Measurements from ENCODE around the gene TRIM17.

TRIM17 gene

GRCh38 chr1:228369608-228370438 lies 46.8 kb downstream of the TRIM17 start:
- no peak overlapping the region for H3K4me3 ChIP-seq (ENCODE audit: low read length, poor library complexity, severe bottlenecking)
- no peaks in the 10 kb centered on the region for H3K36me3 ChIP-seq (ENCODE audit: insufficient read depth, low read length)
- H3K79me2 ChIP-seq (ENCODE audit: insufficient read depth, low read length), result no peaks in the 10 kb centered on the region
- no peak overlapping the region for H3K4me2 ChIP-seq (ENCODE audit: low read depth, low read length, poor library complexity, severe bottlenecking)
- H3F3A ChIP-seq (ENCODE audit: low read depth), result no peaks in the 10 kb centered on the region
- H3K27me3 ChIP-seq (ENCODE audit: insufficient read depth, low read length, poor library complexity, severe bottlenecking), result no peaks in the 10 kb centered on the region
- no peaks in the 10 kb centered on the region for H4K20me1 ChIP-seq (ENCODE audit: insufficient read depth, low read length, poor library complexity, severe bottlenecking)
- no peaks in the 10 kb centered on the region for H3K9me2 ChIP-seq (replicated peaks; ENCODE audit: low read depth, low read length)
- no peaks in the 10 kb centered on the region for H3K4me1 ChIP-seq (ENCODE audit: insufficient read depth, low read length, poor library complexity, severe bottlenecking)
- no peak overlapping the region for H2AFZ ChIP-seq (ENCODE audit: low read length)
- TF ChIP-seq EZH2phosphoT487 (IDR thresholded peaks at IDR 0.05; ENCODE audit: borderline replicate concordance) (no peak), CTCF (conservative IDR thresholded peaks at IDR 0.05; ENCODE audit: low read length) (no peak)
- H3K9me3 ChIP-seq (ENCODE audit: insufficient read depth, low read depth, low read length), result no peaks in the 10 kb centered on the region
- H3K9ac ChIP-seq (ENCODE audit: low read depth, low read length, poor library complexity, severe bottlenecking), result no peak overlapping the region

DNA sequence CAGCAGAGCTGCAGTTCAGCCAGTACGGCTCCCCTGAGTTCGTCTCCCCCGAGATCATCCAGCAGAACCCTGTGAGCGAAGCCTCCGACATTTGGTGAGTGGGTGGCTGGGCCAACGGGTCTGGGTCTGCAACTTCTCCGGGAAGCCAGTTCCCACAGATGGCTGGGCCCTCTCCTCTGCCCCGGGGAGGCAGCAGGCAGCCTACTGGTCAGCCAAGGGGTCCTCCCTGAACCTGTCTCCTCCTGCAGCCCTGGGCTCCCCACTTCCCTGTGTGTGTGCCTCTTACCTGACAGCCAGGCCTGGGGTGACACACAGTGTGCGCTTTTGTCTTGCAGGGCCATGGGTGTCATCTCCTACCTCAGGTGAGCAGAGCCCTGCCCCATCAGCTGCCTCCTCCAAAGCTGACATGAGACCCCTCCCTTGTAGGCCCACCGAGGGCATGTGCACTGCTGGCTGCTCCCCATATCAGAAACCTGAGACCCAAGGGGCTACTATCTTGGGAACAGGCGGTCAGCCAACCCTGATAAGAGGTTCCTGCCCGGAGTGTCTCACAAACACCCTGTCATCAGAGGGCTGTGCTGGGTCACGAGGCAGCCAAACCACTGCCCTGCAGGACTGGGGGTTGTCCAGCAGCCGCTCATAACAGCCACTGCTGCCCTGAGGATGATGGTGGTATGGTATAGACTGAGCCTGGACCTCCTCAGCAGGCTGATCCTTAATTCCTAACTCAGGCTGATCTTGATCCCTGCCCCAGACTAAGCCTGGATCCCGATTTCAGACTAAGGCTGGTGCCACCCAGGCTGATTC lies 47.7 kb downstream of the TRIM17 start:
- Histone ChIP-seq H3K4me1 (ENCODE audit: insufficient read depth, low read length, poor library complexity, severe bottlenecking) (no peaks in the 10 kb centered on the region), H2AFZ (ENCODE audit: low read length) (no peak overlapping the region), H3F3A (ENCODE audit: low read depth) (no peaks in the 10 kb centered on the region), H3K27me3 (ENCODE audit: insufficient read depth, low read length, poor library complexity, severe bottlenecking) (no peaks in the 10 kb centered on the region), H3K4me3 (ENCODE audit: low read length, poor library complexity, severe bottlenecking) (no peak overlapping the region), H3K36me3 (ENCODE audit: insufficient read depth, low read length) (no peaks in the 10 kb centered on the region), H3K79me2 (ENCODE audit: insufficient read depth, low read length) (no peaks in the 10 kb centered on the region), H3K9me2 (replicated peaks; ENCODE audit: low read depth, low read length) (no peaks in the 10 kb centered on the region), H3K4me2 (ENCODE audit: low read depth, low read length, poor library complexity, severe bottlenecking) (no peak overlapping the region), H3K9ac (ENCODE audit: low read depth, low read length, poor library complexity, severe bottlenecking) (no peak overlapping the region), H3K9me3 (ENCODE audit: insufficient read depth, low read depth, low read length) (no peaks in the 10 kb centered on the region), H4K20me1 (ENCODE audit: insufficient read depth, low read length, poor library complexity, severe bottlenecking) (no peaks in the 10 kb centered on the region)
- TF ChIP-seq CTCF (conservative IDR thresholded peaks at IDR 0.05; ENCODE audit: low read length), result no peak
- TF ChIP-seq EZH2phosphoT487 (IDR thresholded peaks at IDR 0.05; ENCODE audit: borderline replicate concordance), result no peak

DNA sequence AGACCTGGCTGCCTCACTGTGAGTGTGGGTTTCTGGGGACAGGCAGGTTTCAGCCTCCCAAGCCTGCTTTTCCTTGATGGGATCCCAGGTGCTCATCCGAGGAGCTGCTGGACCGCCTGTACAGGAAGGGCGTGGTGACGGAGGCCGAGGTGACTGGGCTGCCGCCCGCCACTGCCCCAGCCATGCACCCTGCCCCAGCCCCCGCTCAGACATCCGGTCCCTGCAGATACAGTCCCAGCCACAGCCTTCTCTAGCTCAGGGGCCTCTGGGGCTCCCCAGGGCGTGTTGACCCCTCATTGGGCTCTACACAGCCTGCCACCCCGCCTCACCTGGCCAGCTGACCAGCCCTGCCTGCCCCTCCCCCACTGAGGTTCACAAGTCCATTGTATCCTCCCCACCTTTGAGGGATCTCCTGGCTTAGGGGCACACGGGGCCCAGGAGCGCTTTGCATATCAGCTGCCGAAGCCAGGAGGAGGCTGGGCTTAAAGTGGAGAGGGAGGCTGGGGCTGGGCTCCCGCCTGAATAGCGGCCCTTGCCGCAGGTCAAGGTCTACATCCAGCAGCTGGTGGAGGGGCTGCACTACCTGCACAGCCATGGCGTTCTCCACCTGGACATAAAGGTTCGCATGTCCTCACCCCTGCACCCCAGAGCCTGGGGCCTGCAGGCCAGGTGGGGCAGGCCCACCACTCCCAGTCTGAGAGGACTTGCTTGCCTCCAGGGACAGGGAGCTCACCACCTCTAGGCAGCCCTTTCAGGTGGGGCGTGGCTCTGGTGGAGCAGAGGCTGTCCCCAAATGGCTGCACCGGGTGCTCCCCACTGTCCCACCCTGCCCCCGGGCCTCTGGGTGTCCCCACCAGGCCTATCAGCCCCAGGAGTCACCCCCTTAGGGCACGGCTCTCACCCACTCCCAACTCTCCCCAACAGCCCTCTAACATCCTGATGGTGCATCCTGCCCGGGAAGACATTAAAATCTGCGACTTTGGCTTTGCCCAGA lies 48.6 kb downstream of the TRIM17 start:
- no peak overlapping the region for H3K4me3 ChIP-seq (ENCODE audit: low read length, poor library complexity, severe bottlenecking)
- no peak overlapping the region for H3K9ac ChIP-seq (ENCODE audit: low read depth, low read length, poor library complexity, severe bottlenecking)
- no peaks in the 10 kb centered on the region for H3K4me1 ChIP-seq (ENCODE audit: insufficient read depth, low read length, poor library complexity, severe bottlenecking)
- no peaks in the 10 kb centered on the region for H3K9me2 ChIP-seq (replicated peaks; ENCODE audit: low read depth, low read length)
- H3F3A ChIP-seq (ENCODE audit: low read depth), result no peaks in the 10 kb centered on the region
- no peaks in the 10 kb centered on the region for H3K9me3 ChIP-seq (ENCODE audit: insufficient read depth, low read depth, low read length)
- H2AFZ ChIP-seq (ENCODE audit: low read length), result no peak overlapping the region
- H3K36me3 ChIP-seq (ENCODE audit: insufficient read depth, low read length), result no peaks in the 10 kb centered on the region
- no peaks in the 10 kb centered on the region for H3K79me2 ChIP-seq (ENCODE audit: insufficient read depth, low read length)
- TF ChIP-seq EZH2phosphoT487 (IDR thresholded peaks at IDR 0.05; ENCODE audit: borderline replicate concordance), result no peak
- no peak for TF ChIP-seq CTCF (conservative IDR thresholded peaks at IDR 0.05; ENCODE audit: low read length)
- H3K27me3 ChIP-seq (ENCODE audit: insufficient read depth, low read length, poor library complexity, severe bottlenecking), result no peaks in the 10 kb centered on the region
- H4K20me1 ChIP-seq (ENCODE audit: insufficient read depth, low read length, poor library complexity, severe bottlenecking), result no peaks in the 10 kb centered on the region
- H3K4me2 ChIP-seq (ENCODE audit: low read depth, low read length, poor library complexity, severe bottlenecking), result no peak overlapping the region

Measured in Loucy (cell line).